GM20000 (cell line): Measurements from ENCODE around the gene SRP19.
"Not testable (repeated sequence)": the region's sequence is repeated elsewhere in the genome, so short reads cannot be mapped to it uniquely, and the experiment has no call there.

ENCODE experiments used
- DNase-seq: peaks from one replicate; pipeline ENCODE4 v3.0.0; 2012; ENCODE audit warnings: low spot score
- TF ChIP-seq, protein P1 (sequence below): IDR thresholded peaks from 2 replicates; pipeline ENCODE4 v1.5.1; 2012; ENCODE audit warnings: mild to moderate bottlenecking, control low read depth; ENCODE audit errors: extremely low read depth, missing control alignments

SRP19 gene

DNA sequence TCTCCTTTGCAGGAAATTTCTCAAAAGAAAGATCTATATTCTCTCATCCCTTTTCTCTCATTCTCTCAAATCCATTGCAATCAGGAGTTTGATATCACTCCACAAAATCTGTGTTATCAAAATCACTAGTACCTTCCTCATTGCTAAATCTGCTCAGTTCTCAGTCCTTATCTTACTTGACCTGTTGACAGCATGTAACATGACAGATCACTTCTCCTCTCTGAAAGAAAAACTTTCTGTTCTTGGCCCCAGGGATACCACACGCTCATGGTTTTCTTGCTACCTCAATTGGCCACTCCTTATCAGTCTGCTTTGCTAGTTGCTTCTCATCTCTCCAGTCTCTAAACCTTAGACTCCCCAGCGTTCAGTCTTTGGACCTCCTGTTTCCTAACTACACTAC lies 22.1 kb downstream of the SRP19 start:
- TF ChIP-seq, protein P1, sequence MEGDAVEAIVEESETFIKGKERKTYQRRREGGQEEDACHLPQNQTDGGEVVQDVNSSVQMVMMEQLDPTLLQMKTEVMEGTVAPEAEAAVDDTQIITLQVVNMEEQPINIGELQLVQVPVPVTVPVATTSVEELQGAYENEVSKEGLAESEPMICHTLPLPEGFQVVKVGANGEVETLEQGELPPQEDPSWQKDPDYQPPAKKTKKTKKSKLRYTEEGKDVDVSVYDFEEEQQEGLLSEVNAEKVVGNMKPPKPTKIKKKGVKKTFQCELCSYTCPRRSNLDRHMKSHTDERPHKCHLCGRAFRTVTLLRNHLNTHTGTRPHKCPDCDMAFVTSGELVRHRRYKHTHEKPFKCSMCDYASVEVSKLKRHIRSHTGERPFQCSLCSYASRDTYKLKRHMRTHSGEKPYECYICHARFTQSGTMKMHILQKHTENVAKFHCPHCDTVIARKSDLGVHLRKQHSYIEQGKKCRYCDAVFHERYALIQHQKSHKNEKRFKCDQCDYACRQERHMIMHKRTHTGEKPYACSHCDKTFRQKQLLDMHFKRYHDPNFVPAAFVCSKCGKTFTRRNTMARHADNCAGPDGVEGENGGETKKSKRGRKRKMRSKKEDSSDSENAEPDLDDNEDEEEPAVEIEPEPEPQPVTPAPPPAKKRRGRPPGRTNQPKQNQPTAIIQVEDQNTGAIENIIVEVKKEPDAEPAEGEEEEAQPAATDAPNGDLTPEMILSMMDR = no peak
- DNase-seq = no peak

DNA sequence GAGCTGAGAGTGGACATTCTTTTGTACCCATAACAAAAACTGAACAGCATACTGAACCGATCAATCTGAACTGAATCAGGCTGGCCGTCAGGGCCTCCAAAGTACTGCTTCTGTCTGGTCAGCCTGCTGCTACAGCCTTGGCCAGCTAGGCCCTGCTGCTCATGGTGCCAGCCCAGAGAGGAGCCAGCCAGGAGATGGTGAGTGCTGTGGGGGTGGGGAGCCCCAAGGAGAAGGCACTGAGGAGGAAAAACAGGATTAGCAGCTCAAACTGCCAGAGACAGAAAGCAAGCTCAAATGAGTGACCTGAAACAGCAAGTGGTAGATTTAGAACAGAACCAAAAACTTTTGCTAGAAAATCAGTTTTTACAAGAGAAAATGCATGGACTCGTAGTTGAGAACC lies 23.9 kb downstream of the SRP19 start:
- DNase-seq = no peak
- TF ChIP-seq, protein P1 = no peak

DNA sequence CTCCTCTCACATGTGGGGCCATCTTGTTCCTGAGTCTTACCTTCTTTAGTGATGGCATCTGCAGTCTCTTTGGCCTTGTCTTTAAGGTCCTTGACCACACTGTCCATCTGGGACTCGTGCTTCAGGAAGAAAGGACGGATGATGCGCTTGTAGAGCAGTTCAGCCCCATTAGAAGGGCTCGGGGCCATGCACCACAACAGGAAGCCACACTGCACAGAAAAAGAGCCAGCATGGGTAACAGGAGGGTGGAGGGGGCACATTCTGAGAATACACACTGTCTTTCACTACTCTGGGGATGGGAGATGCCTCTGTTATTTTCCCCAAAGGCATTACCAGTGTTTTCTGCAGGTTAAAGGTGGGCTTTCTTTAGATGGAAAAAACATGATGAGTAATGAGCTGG lies 25.9 kb downstream of the SRP19 start:
- TF ChIP-seq, protein P1 = no peak
- DNase-seq = no peak

DNA sequence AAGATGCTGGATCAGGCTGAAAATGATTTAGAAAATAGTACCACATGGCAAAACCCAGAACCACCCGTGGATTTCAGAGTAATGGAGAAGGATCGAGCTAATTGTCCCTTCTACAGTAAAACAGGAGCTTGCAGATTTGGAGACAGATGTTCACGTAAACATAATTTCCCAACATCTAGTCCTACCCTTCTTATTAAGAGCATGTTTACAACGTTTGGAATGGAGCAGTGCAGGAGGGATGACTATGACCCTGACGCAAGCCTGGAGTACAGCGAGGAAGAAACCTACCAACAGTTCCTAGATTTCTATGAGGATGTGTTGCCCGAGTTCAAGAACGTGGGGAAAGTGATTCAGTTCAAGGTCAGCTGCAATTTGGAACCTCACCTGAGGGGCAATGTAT lies 31.0 kb downstream of the SRP19 start:
- DNase-seq = not testable (repeated sequence)

DNA sequence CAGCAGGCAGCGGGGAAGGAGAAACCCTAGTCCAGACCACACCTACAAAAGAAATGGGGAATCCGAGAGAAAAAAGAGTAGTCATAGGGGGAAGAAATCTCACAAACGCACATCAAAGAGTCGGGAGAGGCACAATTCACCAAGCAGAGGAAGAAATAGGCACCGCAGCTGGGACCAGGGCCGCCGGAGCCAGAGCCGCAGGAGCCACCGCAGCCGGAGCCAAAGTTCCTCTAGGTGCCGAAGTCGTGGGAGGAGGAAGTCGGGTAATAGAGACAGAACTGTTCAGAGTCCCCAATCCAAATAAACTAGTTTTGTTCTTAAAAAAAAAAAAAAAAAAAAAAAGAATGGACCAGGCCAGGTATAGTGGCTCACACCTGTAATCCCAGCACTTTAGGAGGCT lies 31.7 kb downstream of the SRP19 start:
- DNase-seq = no peak
- TF ChIP-seq, protein P1 = no peak

DNA sequence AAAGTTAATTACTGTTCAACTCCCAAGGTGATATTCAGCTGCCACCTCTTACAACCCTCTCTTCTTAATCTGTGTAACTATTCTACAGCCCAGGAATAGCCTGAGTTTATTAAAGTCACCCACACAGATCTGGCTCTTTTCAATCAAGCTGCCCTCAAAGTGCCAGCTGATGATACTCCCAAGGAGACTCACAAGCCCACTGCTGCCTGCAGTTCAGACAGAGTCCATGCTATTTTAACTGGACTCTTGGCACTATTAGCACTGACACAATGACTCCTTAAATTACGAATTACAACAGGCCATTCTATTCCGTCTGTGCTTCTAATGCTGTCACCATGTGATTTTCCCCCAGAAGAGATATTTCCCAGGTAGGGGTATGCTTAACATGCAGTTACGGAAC lies 34.6 kb downstream of the SRP19 start:
- DNase-seq = no peak

DNA sequence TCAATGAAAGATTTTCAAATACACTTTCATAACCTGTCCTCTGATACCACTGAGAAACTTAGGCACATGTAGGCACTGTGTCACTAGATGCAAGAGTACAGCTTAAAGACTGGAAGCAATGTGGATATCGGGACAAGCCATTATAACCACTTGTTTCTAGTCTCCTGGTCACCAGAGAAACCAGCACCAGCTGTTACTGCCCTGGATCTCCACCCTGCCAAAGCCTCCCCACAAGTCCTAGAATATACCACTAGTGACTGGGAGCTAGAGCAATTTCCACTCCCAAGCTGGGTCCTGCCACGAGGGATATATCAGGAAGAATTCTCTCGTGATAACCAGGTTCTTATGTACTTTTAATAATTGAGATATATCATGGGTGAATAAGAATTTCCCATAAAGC lies 41.5 kb downstream of the SRP19 start:
- no peak for DNase-seq
- TF ChIP-seq, protein P1 = no peak

More for the DNA sequence above, 34.6 kb downstream of the SRP19 start:
- TF ChIP-seq, protein P1 = no peak

DNA sequence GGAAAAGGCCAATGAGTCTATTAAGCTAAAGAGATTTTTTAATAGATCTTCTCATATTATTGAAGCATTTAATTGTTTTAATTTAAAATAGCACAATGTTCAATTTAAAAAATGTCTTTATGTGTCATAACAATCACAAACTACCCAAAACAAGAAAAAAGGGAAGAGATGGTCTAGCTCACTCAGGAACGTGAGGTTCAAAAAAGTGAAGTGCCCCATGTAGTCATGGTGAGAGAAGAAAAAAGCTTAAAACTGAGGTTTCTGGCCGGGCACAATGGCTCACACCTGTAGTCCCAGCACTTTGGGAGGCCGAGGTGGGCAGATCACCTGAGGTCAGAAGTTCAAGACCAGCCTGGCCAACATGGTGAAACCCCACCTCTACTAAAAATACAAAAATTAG lies 43.9 kb downstream of the SRP19 start:
- DNase-seq = not testable (repeated sequence)

DNA sequence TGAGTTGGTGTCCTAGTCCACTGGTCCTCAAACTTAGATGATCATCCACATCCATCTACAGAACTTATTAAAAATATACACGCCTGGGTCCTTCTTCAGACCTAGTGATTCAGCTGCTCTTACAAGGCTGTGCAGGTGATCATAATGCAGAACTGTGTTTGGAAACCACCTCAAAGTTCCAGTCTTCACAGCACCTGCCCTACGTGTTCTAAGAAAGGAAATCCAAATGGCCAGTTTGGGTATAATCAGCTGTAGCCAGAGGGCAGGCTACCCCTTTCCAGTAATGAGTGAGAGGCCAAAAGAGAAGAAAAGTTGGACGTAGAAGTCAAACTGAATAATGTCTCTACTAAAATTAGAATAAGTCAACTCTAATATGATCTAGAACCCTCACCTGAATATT lies 45.5 kb downstream of the SRP19 start:
- TF ChIP-seq, protein P1 = no peak
- no peak for DNase-seq
